ENCODE measurements around the gene MAPRE2.

- TF ChIP-seq SUZ12 (IDR thresholded peaks at IDR 0.05; ENCODE audit: extremely low read depth, insufficient read depth, insufficient read length) (no peak), ZNF274 (IDR thresholded peaks at IDR 0.05; ENCODE audit: low read depth, low read length) (no peak)
These were observed 135.7 kb downstream of the MAPRE2 start for GRCh38 chr18:35176925-35177324.

All from NT2/D1 (cell line).